HS-27A (cell line): ENCODE data around the gene EEF1B2.
"Not testable (repeated sequence)": the region's sequence is repeated elsewhere in the genome, so short reads cannot be mapped to it uniquely, and the experiment has no call there.

Experiments used
- DNase-seq: peaks from one replicate; pipeline ENCODE4 v3.0.0-alpha.2; 2012; ENCODE audit warnings: low read depth, missing footprints

Gene EEF1B2

DNA sequence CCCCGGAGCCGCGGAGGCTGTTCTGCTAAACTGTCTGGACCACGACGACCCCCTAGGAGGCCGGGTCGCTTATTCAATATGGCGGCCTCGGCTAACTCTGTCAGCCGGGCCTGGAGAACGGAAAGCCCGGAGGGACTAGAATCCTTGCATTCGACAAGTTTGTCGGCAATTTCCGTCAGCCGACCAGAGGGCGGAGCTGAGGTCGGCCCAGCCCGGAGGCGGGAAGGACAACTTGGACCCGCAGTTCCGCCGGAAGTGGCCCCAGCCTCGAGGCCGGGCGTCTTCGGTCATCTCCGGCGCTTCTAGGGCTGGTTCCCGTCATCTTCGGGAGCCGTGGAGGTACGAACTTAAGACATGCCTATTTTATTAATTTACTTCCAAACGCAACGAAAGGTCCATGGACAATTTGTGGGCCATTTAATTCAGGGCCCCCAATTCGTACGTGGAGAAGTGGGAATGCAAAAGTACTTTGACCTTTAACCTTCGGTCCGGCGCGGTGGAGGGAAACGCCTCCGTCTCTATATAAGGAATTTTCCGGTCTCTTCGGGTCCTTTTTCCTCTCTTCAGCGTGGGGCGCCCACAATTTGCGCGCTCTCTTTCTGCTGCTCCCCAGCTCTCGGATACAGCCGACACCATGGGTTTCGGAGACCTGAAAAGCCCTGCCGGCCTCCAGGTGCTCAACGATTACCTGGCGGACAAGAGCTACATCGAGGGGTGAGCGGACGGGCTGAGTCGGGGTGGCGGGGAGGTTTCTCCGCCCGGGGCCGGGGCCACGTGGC lies at the start of gene EEF1B2, which contains the start of gene NDUFS1:
EEF1B2 (plus strand) TSS at position 550 of the 779 bp plus-strand sequence; CDS start at position 635, 85 bp downstream.
NDUFS1 (minus strand) TSS at position 99 of the 779 bp plus-strand sequence. CDS start 5,766 bp downstream, outside the sequence.
- DNase-seq: peak; percentile 83

DNA sequence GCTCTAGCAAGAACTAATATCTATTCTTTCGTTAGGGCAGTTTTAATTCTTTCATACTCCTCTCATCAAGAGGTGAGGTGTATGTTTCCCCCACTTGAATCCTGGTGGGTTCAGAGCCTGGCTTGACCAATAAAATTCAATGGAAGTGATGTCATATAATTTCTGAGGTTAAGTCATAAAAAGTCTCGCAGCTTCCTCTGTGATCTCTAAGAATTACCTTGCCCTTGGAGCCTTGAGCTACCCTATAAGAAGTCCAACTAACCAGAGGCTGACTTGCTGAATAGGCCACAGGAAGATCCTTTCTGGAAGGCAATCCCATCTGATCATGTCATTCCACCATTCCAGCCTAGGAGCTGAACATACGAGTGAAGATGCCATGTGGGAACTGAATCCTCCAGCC lies 47.6 kb upstream of the EEF1B2 start:
- DNase-seq: no peak

DNA sequence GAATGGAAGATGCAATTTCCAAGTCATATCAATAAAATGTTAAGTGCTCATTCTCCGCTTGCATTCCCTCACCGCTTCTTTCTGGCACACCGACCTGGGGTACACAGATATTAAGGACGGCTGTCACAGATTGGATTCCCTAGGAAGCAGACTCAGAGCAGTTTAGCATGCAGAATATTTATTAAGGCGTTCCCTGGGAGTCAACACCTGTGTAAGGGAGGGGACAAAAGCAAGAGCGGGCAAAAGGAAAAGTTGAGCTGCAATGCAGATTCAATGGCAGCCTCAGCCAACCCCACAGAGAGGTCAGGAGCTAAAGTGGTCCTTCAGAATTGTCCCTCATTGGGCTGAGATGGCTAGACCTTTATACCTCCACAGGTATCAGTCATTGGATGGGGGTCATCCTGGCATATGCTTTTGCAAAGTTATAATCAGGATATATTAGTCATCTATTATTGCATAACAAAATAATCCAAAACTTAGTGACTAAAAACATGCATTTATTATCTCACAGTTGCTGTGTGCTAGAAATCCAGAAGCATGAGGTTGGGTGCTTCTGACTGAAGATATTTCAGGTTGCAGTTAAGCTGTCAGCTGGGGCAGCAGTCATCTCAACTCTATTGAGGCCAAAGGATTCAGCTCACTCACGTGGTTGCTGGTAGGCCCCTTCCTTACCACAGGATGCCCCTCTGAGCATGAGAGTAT lies 46.7 kb upstream of the EEF1B2 start:
- DNase-seq: no peak

DNA sequence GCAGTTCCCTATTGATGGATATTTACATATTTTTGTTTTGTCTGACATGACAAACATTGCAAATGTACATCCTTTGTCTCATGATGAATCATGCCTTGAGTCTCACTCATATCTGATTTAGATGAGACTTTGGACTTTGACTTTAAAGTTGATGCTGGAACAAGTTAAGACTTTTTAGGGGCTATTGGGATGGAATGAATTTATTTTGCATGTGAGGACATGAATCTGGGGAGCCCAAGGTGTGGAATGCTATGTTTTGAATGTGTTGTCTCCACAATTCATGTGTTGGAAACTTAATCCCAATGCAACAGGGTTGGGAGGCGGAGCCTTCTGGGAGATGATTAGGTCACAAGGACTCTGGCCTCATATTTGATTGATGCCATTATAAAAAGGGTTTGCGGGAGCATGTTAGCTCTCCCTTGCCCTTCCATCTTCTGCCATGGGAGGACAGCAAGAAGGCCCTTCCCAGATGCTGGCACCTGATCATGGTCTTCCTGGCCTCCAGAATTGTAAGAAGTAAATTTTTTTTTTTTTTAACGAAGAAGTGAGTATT lies 44.6 kb upstream of the EEF1B2 start:
- DNase-seq: no peak

DNA sequence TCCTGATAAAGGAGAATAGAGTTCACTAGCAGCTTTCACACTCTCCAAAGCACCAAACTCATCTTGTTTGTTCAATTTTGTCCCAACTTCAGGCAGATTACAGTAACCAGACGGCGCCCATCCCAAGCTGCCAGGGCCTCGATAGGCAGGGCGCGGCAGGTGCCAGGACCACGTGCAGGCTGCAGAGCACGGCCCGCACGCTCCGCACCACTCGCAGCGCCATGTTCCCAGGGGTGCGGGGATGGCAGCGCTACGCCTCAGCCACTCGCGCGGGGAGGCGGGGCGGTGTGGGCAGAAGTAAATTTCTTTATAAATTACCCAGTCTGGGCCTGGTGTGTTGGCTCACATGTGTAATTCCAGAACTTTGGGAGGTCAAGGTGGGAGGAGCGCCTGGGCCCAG lies 43.4 kb upstream of the EEF1B2 start:
- no peak for DNase-seq

DNA sequence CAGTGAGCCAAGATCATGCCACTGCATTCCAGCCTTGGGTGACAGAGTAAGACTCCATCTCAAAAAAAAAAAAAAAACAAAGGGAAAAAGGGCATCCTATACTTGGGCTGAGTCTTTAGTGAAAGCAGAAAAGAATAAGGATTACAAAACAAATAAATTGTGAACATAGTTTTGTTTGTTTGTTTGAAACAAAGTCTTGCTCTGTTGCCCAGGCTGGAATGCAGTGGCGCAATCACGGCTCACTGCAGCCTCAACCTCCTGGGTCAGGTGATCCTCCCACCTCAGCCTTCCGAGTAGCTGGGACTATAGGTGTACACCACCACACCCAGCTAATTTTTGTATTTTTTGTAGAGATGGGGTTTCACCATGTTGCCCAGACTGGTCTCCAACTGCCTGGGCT lies 37.1 kb upstream of the EEF1B2 start:
- not testable (repeated sequence) for DNase-seq

DNA sequence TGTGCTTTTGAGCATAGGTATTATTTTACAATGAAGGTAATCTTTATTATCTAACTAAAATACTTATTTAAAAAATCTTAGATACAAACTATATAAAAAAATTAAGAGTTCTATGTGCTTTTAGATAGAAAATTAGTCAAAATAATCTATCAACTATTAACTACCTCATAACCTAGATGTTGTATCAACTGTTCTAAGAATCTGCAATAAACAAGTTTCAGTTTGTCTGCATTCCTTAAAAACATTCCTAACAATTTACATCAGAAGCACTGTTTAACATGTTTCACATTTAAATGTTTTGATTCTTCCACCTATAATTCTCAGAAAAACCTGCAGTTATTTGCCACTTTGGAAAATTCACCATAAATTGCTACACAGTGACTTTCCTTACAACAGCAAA lies 33.8 kb upstream of the EEF1B2 start:
- DNase-seq: no peak

DNA sequence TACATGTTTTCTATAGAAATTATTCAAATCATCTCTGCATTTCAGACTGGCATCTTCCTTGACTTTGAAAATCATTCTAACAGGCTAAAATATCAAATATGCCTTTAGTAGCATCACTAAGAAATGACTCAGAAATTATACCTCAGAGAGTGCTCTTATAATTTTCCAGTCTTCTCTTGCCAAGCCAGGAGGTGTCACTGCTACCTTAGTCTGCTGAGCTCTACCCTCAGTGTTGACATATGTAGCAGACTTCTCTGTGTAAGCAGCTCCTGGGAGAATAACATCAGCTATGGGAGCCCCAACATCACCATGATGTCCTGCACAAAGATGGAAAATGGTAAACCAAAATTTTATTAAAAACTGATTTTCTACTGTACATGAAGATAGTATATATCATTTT lies 32.0 kb upstream of the EEF1B2 start:
- DNase-seq: no peak

DNA sequence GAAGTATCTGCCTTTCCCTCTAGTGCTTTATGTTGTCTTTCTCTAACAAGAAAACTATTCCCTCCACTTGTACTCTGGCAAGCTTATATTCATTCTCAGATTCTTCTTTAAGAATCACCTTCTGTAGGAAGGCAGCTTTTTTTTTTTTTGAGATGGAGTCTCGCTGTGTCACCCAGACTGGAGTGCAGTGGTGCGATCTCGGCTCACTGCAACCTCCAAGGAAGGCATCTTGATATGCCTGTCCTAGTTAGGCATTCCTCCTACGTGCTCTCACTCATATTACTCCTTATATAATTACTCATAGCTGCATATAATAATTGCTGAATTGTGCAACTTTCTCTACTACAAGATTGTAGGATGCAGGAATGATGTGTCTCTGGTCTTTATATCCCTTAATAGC lies 16.2 kb upstream of the EEF1B2 start:
- DNase-seq: no peak

DNA sequence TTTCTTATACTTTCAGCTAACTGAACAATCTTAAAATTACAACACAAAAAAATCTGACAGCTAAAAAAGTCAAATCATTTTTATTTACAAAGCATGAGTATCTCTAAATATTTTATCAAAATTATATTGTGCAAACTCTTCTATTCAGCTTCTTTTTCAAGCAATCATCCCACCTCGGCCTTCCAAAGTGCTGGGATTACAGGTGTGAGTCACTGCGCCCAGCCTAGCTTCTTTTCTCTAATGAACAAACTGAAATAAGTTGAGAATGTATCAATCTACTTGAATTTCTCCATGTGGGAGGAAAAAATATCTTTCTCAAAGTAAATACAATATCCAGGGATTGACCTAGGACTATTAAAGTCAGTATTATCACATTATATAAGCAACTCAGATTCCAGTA lies 15.3 kb upstream of the EEF1B2 start:
- DNase-seq: no peak

DNA sequence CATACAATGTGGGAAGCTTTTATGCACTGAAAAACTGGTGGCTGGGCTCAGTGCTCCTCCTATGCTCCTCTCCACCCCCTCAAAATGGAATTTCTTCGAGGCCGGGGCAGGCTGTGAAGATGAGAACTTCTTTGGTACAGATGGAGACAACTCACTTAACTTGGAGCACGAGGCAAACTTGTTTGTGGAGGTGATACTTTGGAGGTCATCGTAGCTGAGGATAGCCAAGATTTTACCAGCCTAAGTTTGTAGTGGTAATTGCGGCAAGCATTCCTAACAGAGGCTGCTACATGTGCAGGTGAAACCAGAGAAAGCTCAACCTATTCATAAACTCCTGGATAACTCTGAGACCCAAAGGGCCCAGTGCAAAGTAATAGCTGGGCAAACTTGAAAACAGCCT lies 14.0 kb upstream of the EEF1B2 start:
- no peak for DNase-seq

DNA sequence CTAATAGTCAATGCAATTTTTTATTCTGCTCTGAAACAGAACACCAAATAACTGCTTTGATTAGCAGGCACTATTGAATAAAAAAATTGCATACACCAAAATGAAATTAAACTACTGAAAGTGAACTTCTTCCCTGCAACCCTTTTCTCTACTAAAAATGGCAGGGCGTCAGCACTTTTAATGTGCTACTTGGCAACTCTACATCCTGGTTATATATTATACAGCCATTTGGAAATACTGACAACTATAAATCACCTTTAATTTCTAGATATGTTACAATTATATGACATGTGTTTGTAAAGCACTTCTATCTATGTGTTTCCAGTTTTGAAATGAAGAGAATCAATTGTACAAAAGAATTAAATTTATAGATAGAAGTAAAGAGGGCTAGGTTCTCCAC lies 10.4 kb upstream of the EEF1B2 start:
- no peak for DNase-seq

DNA sequence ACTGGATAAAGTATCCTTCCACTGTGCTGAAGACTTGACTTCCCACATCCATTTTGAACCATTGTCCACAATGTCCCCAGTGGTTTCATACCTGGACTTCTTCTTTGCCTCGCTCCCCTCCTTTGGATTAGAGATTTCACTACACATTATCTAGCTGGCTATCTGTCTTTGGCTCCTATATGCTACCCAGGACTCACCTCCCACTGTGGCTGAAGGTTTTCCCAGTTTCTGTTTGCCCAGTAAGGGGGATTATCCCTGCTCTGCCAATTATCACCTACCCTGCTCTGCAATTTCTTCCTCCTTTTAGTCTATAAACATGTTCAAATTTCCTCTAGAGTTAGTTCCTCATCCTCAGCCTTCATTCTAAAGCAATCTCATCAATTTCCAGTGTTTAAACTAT lies 9.5 kb upstream of the EEF1B2 start:
- no peak for DNase-seq

DNA sequence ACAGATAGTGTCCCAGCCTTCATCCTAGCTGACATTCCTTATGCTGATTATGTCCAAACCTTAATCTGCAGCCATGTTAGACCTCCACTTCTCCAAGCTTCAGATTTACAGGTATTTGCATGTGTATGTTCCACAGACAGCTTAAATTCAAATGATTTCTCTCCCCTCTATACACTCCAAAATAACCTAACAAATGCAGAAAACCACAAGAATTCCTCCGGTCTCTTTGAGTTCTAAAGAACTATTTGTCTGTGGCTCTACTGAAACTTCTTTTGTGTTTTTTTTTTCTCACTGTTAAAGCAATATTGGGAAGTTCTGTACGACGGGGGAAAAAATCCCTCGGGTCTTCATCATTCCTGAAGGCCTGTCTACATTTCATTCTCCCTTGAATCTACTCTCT lies 9.1 kb upstream of the EEF1B2 start:
- DNase-seq: no peak

DNA sequence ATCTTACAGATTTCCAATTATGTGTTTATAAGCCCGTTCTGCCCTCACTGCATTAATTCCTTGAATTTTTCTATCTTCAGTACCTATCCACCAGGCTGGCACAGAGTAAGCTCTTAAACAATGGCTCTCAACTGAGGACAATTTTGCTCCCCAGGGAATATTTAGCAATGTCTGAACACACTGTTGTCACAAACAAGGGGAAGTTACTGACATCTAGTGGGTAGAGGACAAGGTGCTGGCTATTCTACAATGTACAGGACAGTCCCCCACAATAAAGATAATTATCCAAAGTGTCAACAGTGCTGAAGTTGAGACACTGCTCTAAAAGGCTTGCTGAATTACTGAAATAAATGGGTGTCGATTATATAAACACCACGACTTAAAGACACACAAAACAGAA lies 5.5 kb upstream of the EEF1B2 start:
- DNase-seq: no peak

DNA sequence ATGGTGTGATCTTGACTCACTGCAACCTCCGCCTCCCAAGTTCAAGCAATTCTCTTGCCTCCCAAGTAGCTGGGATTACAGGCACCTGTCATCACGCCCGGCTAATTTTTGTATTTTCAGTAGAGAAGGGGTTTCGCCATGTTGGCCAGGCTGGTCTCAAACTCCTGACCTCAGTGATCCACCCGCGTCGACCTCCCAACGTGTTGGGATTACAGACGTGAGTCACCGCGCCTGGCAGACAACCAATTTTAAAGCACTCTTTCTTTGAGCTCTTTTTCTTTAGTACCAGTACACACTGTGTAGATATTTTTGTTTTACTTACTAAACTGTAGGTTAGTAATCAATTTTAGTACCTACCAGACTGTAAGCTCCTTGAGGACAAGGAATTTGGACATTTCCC lies 2.7 kb upstream of the EEF1B2 start:
- not testable (repeated sequence) for DNase-seq

DNA sequence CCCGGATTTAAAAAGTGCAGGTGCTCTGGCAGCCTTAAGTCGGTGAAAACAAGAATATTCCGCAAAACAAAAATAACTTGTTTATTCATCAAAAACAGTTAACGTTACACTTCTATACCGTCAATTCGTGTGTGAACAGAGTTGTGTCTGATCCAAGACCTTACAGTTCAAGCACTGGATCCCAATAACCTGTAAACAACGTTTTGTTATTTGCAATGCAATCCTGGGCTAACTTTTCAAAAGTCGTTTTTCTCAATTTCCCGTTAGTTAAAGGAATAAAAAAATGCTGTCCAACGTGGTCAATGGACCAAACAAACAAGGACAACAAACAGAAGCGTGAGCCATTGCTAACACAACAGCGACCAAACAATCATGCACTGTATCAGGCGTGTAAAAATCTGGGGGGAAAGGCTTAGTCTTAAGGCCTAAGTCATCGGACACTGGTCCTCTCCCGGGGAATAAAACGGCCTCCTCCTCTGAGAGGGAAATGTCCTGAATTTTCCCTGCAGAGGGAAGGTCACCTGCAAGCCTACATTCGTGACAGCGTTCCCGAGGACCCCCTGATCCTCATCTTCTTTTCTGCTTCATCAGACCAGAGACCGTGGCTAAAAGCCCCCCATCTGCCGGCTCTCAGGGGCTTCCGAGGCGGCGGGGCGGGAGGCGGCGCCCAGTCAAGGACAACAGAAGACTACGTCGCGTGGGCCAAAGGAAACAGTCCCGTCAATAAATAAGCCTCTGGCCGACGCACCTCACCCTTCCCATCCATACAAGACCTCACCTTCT lies 941 bp upstream of the EEF1B2 start:
- DNase-seq: no peak

DNA sequence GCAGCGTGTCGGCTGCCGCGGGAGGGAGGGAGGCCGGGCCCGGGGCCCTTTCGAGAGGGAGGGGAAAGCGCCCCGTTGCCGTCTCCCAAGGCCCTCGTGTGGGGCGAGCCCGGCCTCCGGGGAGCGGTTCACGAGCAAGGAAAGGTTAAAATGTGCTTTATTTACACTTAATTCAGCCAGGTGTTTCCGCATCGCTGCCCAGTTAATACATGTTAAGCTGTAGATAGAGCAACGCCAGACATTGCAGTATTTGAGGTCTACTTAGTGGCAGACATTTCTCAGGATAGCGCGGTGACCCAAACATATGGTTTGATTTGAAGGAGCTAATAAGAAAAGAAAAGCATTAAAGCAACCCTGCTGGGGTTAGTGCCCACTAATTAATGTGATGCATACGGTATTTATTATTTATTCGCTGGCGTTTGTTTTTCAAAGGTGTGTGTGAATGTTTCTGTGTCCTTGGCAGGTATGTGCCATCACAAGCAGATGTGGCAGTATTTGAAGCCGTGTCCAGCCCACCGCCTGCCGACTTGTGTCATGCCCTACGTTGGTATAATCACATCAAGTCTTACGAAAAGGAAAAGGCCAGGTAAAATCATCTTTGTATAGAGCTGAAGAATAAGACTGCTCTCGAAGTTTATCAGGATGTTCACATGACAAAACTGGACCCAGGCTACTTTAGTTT lies 571 bp downstream of the EEF1B2 start:
- DNase-seq: no peak

DNA sequence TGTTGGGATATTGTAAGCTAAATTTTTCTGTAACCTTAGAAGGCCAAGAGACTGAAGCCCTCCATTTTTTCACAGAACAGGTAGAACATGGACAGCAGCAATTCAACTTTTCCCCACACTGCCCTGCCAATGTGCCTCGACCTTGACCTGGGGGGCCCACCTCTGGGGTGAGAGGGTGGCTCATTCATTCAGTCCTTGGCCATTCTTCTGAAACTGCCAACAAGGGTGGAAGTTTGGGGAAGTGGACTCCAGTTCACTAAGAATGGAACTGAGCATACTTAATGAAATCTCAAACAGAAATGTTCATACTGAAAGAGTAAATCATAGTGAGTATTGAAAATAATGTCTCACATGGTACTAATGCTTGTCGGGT lies 1.1 kb downstream of the EEF1B2 start:
- DNase-seq: no peak

DNA sequence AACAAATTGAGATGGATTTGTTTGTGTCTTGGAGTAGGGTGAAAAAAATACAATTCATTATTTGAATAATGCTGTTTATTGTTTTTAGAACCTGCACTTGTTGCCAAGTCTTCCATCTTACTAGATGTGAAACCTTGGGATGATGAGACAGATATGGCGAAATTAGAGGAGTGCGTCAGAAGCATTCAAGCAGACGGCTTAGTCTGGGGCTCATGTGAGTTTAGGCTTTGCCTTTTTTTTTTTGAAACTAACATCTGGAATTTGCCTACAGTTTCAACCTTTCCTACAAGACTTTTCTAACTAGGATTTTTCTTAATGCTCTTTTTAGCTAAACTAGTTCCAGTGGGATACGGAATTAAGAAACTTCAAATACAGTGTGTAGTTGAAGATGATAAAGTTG lies 2.7 kb downstream of the EEF1B2 start:
- DNase-seq: not testable (repeated sequence)

DNA sequence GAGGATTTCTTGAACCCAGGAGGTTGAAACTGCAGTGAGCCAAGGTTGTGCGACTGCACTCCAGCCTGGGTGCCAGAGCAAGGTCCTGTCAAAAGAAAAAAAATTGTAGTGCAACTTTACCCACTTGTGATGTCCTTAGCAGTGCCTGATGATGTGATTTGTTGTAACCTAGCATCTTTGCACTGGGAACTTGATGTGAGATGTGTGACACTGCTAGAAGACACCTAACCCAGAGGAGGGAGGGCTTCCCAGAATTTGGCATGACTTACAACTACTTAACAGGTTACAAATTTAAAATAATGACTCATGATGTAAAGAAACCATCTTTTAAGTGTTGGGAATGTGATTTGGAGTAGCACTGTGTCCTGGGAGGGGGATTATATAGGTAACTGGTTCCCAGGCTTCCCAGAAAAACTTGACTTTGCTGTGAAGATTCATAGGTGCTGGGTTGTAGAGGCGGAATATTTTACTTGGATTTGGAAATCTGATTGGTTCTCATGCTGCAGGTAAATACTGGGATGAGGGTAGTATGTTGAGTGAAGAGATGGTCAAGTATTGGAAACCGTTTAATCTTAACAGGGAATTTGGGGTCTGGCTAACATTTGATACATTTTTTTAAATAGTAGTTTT lies 3.7 kb downstream of the EEF1B2 start:
- no peak for DNase-seq
